Measurements from ENCODE around the gene LRRC10B.
A peak's percentile ranks its signal among the peaks of the same experiment; 100 is the strongest.
"Not testable (repeated sequence)": the region's sequence is repeated elsewhere in the genome, so short reads cannot be mapped to it uniquely, and the experiment has no call there.

LRRC10B gene

GRCh38 chr11:61507962-61508861 lies at the start of gene LRRC10B:
Gene LRRC10B (plus strand): TSS chr11:61508749. CDS start chr11:61508999, 250 bp downstream.
- DNase-seq: peak; percentile 16

GRCh38 chr11:61460474-61460881 lies 48.1 kb upstream of the LRRC10B start:
- no peak for DNase-seq

GRCh38 chr11:61460986-61461385 lies 47.6 kb upstream of the LRRC10B start:
- no peak for DNase-seq

- DNase-seq: not testable (repeated sequence)
These were observed 40.9 kb upstream of the LRRC10B start for GRCh38 chr11:61467602-61468001.

DNA sequence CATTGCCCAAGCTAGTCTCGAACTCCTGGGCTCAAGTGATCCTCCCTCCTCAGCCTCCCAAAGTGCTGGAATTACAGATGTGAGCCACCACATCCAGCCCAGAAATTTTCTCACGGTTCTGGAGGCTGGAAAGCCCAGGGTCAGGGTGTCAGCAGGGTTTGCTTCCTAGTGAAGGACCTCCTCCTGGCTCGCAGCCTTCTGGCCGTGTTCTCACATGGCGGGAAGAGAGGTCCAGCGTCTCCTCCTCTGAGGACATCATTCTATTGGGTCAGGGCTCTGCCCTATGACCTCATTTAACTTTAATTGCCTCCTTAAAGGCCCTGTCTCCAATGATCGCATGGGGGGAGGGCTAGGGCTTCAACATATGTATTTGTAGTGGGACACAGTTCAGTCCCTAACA lies 40.5 kb upstream of the LRRC10B start:
- DNase-seq: no peak

DNA sequence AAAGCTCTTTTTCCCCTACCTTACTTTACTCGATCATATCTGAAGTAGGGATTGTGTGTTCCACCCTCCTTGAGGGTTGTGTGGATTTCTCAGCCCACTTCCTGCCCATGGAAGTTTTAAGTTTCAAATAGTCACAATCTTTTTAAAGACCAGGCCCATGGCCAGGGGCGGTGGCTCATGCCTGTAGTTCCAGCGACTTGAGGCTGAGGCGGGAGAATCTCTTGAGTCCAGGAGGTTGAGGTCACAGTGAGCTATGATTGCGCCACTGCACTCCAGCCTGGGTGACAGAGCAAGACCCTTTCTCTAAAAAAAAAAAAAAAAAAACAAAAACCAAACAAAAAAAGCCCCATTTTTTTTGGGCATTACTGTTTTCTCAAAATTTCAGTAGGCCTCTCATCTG lies 36.3 kb upstream of the LRRC10B start:
- DNase-seq: no peak

- DNase-seq: no peak
These were observed 35.7 kb upstream of the LRRC10B start for GRCh38 chr11:61472868-61473267.

DNA sequence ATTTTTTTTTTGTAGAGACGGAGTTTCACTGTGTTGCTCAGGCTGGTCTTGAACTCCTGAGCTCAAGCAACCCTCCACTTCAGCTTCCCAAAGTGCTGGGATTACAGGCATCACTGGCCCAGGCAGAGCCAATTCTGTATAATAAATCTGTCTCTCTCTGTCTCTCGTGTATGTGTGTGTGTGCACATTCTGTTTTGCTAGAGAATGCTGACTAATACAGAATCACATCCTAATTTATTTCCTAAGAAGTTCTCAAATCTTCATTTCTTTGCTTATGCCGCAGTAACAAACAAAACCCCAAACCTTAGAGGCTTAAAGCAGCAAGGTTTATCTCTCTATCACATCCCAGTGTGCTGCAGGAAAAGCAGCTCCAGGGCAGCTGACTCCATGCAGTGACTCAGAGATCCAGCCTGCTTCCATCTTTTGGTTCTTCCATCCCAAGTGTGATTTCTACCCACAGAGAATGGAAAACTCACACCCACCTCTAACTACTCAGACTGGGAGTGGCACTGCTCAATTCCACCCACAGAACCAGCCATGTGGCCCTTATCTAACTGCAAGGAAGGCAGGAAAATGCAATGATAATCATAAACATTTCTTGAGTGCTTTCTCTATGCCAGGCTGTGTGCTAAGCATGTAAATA lies 35.1 kb upstream of the LRRC10B start:
- no peak for DNase-seq

GRCh38 chr11:61474013-61474643 lies 34.4 kb upstream of the LRRC10B start:
- no peak for DNase-seq

- no peak for DNase-seq
These were observed 33.1 kb upstream of the LRRC10B start for GRCh38 chr11:61475433-61475832.

DNA sequence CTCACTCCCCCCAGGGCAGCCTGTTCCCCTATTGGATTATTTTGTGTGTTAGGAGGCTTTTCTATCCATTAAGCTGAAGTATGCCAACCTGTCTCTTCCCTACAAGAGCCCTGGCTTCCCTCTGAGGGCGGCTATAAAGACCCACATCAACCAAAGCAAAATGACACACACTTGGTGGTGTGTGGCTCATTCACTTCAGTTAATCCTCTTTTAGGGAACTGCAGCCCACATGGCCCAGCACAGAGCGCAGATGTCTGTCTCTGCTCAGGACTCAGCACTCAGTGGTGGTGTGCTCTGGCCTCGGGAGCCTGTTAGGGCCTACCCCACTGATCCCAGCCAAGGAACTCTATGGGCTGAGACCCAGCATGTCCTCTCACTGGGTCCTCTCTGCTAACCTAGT lies 32.2 kb upstream of the LRRC10B start:
- no peak for DNase-seq

GRCh38 chr11:61477126-61477525 lies 31.4 kb upstream of the LRRC10B start:
- no peak for DNase-seq

DNA sequence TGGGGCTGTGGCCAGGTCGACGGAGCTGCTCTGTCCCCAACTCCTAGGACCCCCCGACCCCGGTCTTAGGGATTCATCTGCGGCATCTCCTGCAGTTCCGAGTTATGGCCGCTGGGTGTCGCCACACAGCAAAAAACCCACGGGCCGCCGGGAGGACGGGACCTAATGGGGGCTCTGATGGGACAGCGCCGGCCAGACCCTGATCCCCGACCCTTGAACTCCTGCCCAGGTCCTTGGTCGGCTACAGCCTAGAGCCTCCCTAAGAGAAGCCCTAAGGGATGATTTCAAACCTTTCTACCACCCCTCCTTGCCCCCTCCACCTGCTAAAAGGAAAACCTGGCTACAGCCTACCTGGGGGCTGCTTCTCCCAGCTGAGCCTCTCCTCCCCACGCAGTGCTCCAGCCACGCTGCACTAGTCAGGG lies 30.8 kb upstream of the LRRC10B start:
- DNase-seq: peak; percentile 63

GRCh38 chr11:61479360-61480058 lies 29.0 kb upstream of the LRRC10B start:
- not testable (repeated sequence) for DNase-seq

GRCh38 chr11:61480261-61480993 lies 28.1 kb upstream of the LRRC10B start:
- no peak for DNase-seq

- DNase-seq: no peak
These were observed 27.6 kb upstream of the LRRC10B start for GRCh38 chr11:61480994-61481335.

- no peak for DNase-seq
These were observed 26.7 kb upstream of the LRRC10B start for GRCh38 chr11:61481806-61482205.

- DNase-seq: peak; percentile 8
These were observed 26.0 kb upstream of the LRRC10B start for GRCh38 chr11:61482513-61482912.

DNA sequence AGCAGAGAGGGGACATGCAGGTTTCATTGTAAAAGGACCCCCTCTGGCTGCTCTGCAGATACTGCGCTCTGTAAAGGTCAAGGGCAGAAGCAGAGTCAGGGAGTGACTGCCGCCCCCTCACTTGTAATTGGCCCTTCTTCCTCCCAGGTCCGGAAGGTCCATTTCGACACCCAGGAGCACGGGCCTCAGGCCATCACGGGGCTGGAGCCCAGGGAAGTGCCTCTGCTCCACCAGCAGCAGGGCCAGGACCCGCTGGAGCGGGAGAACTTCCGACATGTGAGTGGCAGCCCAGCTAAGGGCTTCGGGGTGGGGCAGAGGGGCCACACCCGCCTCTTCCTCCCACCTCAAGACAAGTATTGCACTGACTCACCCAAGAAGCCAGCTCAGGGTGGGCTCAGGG lies 24.0 kb upstream of the LRRC10B start:
- no peak for DNase-seq

GRCh38 chr11:61485080-61485479 lies 23.5 kb upstream of the LRRC10B start:
- no peak for DNase-seq

DNA sequence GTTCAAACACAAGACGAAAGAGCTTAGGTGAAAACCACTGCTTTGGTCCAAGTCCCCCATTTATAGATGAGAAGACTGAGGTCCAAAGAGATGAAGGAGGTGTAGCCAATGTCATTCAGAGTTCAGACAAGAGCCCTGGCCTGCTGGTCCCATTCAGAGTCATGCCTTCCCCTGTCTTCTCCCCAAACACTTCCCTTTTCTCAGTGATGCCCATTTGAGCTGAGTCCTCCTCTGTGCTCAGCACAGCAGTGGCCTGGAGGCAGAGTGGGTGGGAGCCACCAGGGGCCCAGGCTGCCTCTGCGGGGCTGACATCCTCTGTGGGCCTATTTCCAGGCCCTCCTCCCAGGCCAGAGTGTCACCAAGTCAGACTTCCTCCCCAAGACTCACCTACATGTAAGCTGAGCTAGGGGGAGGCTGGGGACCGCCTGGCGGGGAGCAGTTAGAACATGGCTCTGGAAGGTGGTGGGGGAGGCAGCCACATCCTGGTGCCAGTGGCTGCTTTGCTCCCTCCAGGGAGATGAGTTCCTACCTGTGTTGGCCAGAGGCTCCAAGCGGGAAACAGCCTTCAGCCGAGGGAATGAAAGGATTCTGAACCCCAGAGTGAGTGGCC lies 22.4 kb upstream of the LRRC10B start:
- DNase-seq: no peak

GRCh38 chr11:61486779-61487178 lies 21.8 kb upstream of the LRRC10B start:
- no peak for DNase-seq
